HCT116 (cell line): Measurements from ENCODE around the gene TMEM222. TPM values are rescaled to one million over a fixed set of nuclear protein-coding genes. Genes with fewer than 3 reads are reported as not detected.

Experiments
- ATAC-seq: fragments of 200-7000 bp; cut with Tn5 transposase; 2 replicates; pipeline ENCODE4 v1.9.1; 2020; ENCODE audit warnings: mild to moderate bottlenecking, moderate library complexity
- BruUV-seq: library from RNA; stranded (reverse); fragments of 400-500 nt; replicated peaks from 2 replicates; lab custom pipeline; 2021; lab: Mats Ljungman, UMichigan
- CTCF ChIA-PET: fragments of 300-600 bp; sonication (Branson Sonifier 250); formaldehyde crosslinking; loops from one replicate; lab custom pipeline; 2021; ENCODE audit warnings: antibody characterized with exemption; lab: Charles Lee
- POLR2A ChIA-PET: fragments of 300-600, 350-600 bp; sonication (Branson Sonifier 250); formaldehyde crosslinking; loops from one replicate; lab custom pipeline; 2021; ENCODE audit warnings: antibody characterized with exemption; lab: Charles Lee
- RAD21 ChIA-PET, 2 experiments: fragments of 300-600 bp; sonication (Branson Sonifier 250); formaldehyde crosslinking; loops; one replicate each; lab custom pipeline; 2023; ENCODE audit warnings: low total read pairs in 2 of 2; ENCODE audit not compliant: uncharacterized antibody in 2 of 2, unreplicated experiment in 2 of 2, low non-redundant PET in 1 of 2; lab: Charles Lee
- DNase-seq: peaks from one replicate; pipeline ENCODE4 v3.0.0-alpha.2; 2010; ENCODE audit warnings: low read depth, low spot score
- H2AFZ ChIP-seq: fragments of 200-600 bp; shearing (Covaris generic), sonication (generic); 2 replicates; pipeline ENCODE4 v1.6.1; 2017; ENCODE audit warnings: low read depth, mixed run types, mixed read lengths, antibody characterized with exemption, low read length; ENCODE audit not compliant: poor library complexity, severe bottlenecking
- H3K27ac ChIP-seq: 2 replicates; pipeline ENCODE4 v1.5.1; 2012; ENCODE audit warnings: low read depth, low read length
- H3K27me3 ChIP-seq: fragments of 200-600 bp; sonication (generic); 2 replicates; pipeline ENCODE4 v1.6.1; 2016; ENCODE audit warnings: mixed run types, low read length, mixed read lengths; ENCODE audit not compliant: insufficient read depth
- H3K36me3 ChIP-seq, 2 experiments: fragments of 200-500 bp in 1 of 2; fragments of 200-600 bp in 1 of 2; sonication (Bioruptor generic) in 1 of 2; sonication (generic) in 1 of 2; 2 replicates each; pipeline versions ENCODE4 v1.5.1 to v1.6.1; 2014 to 2016; ENCODE audit warnings: low read length in 2 of 2, inconsistent platforms in 1 of 2, mixed read lengths in 1 of 2, mixed run types in 1 of 2; ENCODE audit not compliant: insufficient read depth in 2 of 2, control insufficient read depth in 1 of 2
- H3K4me1 ChIP-seq, 2 experiments: fragments of 200-600 bp in 1 of 2; sonication (generic) in 1 of 2; 2 replicates each; pipeline versions ENCODE4 v1.5.1 to v1.6.1; 2012 to 2017; ENCODE audit warnings: low read length in 2 of 2, inconsistent platforms in 1 of 2, mild to moderate bottlenecking in 1 of 2, mixed read lengths in 1 of 2, mixed run types in 1 of 2, moderate library complexity in 1 of 2; ENCODE audit not compliant: insufficient read depth in 2 of 2, control insufficient read depth in 1 of 2
- H3K4me2 ChIP-seq: fragments of 200-600 bp; sonication (generic); 2 replicates; pipeline ENCODE4 v1.6.1; 2017; ENCODE audit warnings: mixed run types, low read length, mixed read lengths
- H3K4me3 ChIP-seq, 2 experiments: fragments of 200-600 bp in 1 of 2; sonication (generic) in 1 of 2; replicated peaks in 1 of 2; 2 replicates each; pipeline ENCODE4 v1.5.1; 2011 to 2016; ENCODE audit warnings: low read length in 2 of 2, control low read depth in 1 of 2, low read depth in 1 of 2, mild to moderate bottlenecking in 1 of 2, mixed read lengths in 1 of 2, mixed run types in 1 of 2
- H3K79me2 ChIP-seq: fragments of 200-600 bp; sonication (generic); 2 replicates; pipeline ENCODE4 v1.6.1; 2017; ENCODE audit warnings: mild to moderate bottlenecking, mixed run types, low read length, moderate library complexity, mixed read lengths; ENCODE audit not compliant: insufficient read depth
- H3K9ac ChIP-seq: fragments of 200-600 bp; sonication (generic); 2 replicates; pipeline ENCODE4 v1.6.1; 2016; ENCODE audit warnings: low read length, mixed read lengths
- H3K9me2 ChIP-seq: fragments of 200-600 bp; sonication (generic), shearing (Covaris generic); 2 replicates; pipeline ENCODE4 v1.6.1; 2017; ENCODE audit warnings: mixed run types, mild to moderate bottlenecking, moderate library complexity; ENCODE audit not compliant: insufficient read depth
- H3K9me3 ChIP-seq, 2 experiments: fragments of 200-500 bp in 1 of 2; fragments of 200-600 bp in 1 of 2; sonication (Bioruptor generic) in 1 of 2; sonication (generic) in 1 of 2; 2 replicates each; pipeline ENCODE4 v1.6.1; 2014 to 2017; ENCODE audit warnings: low read length in 2 of 2, mixed read lengths in 2 of 2, inconsistent platforms in 1 of 2, low read depth in 1 of 2, mild to moderate bottlenecking in 1 of 2, mixed run types in 1 of 2, moderate library complexity in 1 of 2; ENCODE audit not compliant: control insufficient read depth in 1 of 2, insufficient read depth in 1 of 2
- H4K20me1 ChIP-seq: fragments of 200-600 bp; sonication (generic), shearing (Covaris generic); 2 replicates; pipeline ENCODE4 v1.6.1; 2017; ENCODE audit warnings: mixed run types, mild to moderate bottlenecking, moderate library complexity; ENCODE audit not compliant: insufficient read depth
- CBX3 ChIP-seq: IDR thresholded peaks from 2 replicates; pipeline ENCODE4 v1.6.1; 2012; ENCODE audit warnings: low read depth
- CTCF ChIP-seq, 3 experiments: fragments of 200-600 bp in 1 of 3; sonication (generic) in 1 of 3; IDR thresholded peaks in 2 of 3; conservative IDR thresholded peaks in 1 of 3; 2 replicates each; pipeline ENCODE4 v1.5.1; 2012 to 2017; ENCODE audit warnings: low read depth in 2 of 3, low read length in 2 of 3, antibody characterized with exemption in 1 of 3, borderline replicate concordance in 1 of 3, control low read depth in 1 of 3, mild to moderate bottlenecking in 1 of 3, mixed read lengths in 1 of 3, mixed run types in 1 of 3, moderate library complexity in 1 of 3; ENCODE audit not compliant: insufficient read depth in 1 of 3
- ELF1 ChIP-seq: IDR thresholded peaks from 2 replicates; pipeline ENCODE4 v1.6.1; 2012; ENCODE audit warnings: low read depth, borderline replicate concordance
- POLR2A ChIP-seq: IDR thresholded peaks from 2 replicates; pipeline ENCODE4 v1.7.0; 2011; ENCODE audit warnings: borderline replicate concordance; ENCODE audit not compliant: insufficient read depth, insufficient read length; ENCODE audit errors: extremely low read depth
- RAD21 ChIP-seq: IDR thresholded peaks from 2 replicates; pipeline ENCODE4 v1.6.1; 2012; ENCODE audit warnings: low read depth, mild to moderate bottlenecking
- intact Hi-C: fragments of 100-400 bp; cut with micrococcal nuclease; formaldehyde crosslinking; loops from 2 replicates; pipeline ENCODE4 v1.10.0; 2022
- total RNA-seq: library from RNA; stranded (reverse); gene quantifications from one replicate; pipeline ENCODE4 v1.2.1, GENCODE V29; 2021; ENCODE audit not compliant: unreplicated experiment

TMEM222 gene
- total RNA-seq, 1 experiment from 2014 or later: 32.8 TPM

- intact Hi-C loops: no loop called here
- ATAC-seq (peak; percentile 2; the same call in 1 of the 2 replicates), DNase-seq (no peak)
- no peaks in the 10 kb centered on the region for H3K27me3 ChIP-seq
- H4K20me1 ChIP-seq: no peaks in the 10 kb centered on the region
- TF ChIP-seq POLR2A: no peak
- no peak for TF ChIP-seq CBX3
- H3K79me2 ChIP-seq: peaks cover 3% of the 10 kb centered on the region; the same call in 1 of the 2 replicates
- H3K4me3 ChIP-seq: peak overlapping the region; percentile 67 to 69
- peaks cover 0 to 4% of the 10 kb centered on the region in 2 experiments; a peak in 1 of 4 replicates for H3K36me3 ChIP-seq
- H3K9me3 ChIP-seq: no peaks in the 10 kb centered on the region
- POLR2A ChIA-PET: interaction anchor here (1.0 to 2.6 kb wide), 6 partner anchors 11 to 25 kb away, joined by 3 to 26 read pairs (median 6); partner anchors contain the start of genes CD164L2 and GPR3
- peaks cover 12 to 32% of the 10 kb centered on the region in 2 experiments for H3K4me1 ChIP-seq
- RAD21 ChIA-PET: interaction anchor here in 1 of 2 experiments (0.5 kb wide), 1 partner anchor 407 kb away, joined by 3 read pairs; the partner anchor contains the start of gene KDF1
- H3K4me2 ChIP-seq: peak overlapping the region; percentile 95
- BruUV-seq: no TSS peak
- H3K9ac ChIP-seq: peak overlapping the region; percentile 78
- H2AFZ ChIP-seq: peak overlapping the region; percentile 70
- CTCF ChIA-PET: interaction anchor here (1.3 to 3.3 kb wide), 11 partner anchors 9 to 323 kb away, joined by 3 to 28 read pairs (median 7); partner anchors contain the start of genes CD164L2, GPR3 and SYTL1
- H3K27ac ChIP-seq: peak overlapping the region; percentile 100
- no peaks in the 10 kb centered on the region for H3K9me2 ChIP-seq
Observed at GRCh38 chr1:27367160-27367650, 45.2 kb downstream of the TMEM222 start.

- ChIA-PET CTCF (interaction anchor here (0.6 to 1.6 kb wide), 5 partner anchors 8 to 69 kb away, joined by 3 to 6 read pairs (median 4); partner anchors contain the start of gene CD164L2), RAD21 (interaction anchor here (0.6 to 1.5 kb wide), 5 partner anchors 12 to 68 kb away, joined by 3 to 6 read pairs (median 4); no protein-coding TSS in a partner anchor), POLR2A (no interaction called here)
- peaks cover 0 to 4% of the 10 kb centered on the region in 2 experiments; a peak in 1 of 4 replicates for H3K36me3 ChIP-seq
- no peak overlapping the region for H3K9ac ChIP-seq
- no peaks in the 10 kb centered on the region for H4K20me1 ChIP-seq
- no peak for ATAC-seq
- no peaks in the 10 kb centered on the region for H3K9me2 ChIP-seq
- no peak overlapping the region for H3K4me3 ChIP-seq
- H3K9me3 ChIP-seq: no peaks in the 10 kb centered on the region
- peaks cover 12 to 32% of the 10 kb centered on the region in 2 experiments for H3K4me1 ChIP-seq
- no TSS peak for BruUV-seq
- H3K27ac ChIP-seq: no peak overlapping the region
- no peak overlapping the region for H2AFZ ChIP-seq
- no peak for DNase-seq
- H3K79me2 ChIP-seq: peaks cover 3% of the 10 kb centered on the region; the same call in 1 of the 2 replicates
- no peak overlapping the region for H3K4me2 ChIP-seq
- TF ChIP-seq RAD21 (peak; percentile 69; the same call in 1 of the 2 replicates), CTCF (IDR thresholded peaks at IDR 0.05 in 2 of 3, conservative IDR thresholded peaks at IDR 0.05 in 1 of 3; ENCODE audit: borderline replicate concordance in 1 of 3, insufficient read depth in 1 of 3, low read depth in 2 of 3, low read length in 2 of 3) (peak; percentile 16 to 66 (median 38); a peak in 3 of 6 replicates), ELF1 (no peak)
- intact Hi-C loops: no loop called here
- no peaks in the 10 kb centered on the region for H3K27me3 ChIP-seq
Observed at GRCh38 chr1:27368869-27369582, 47.1 kb downstream of the TMEM222 start.
